Sciatic nerve (tissue), 2 donors: Measurements from ENCODE around the gene ADAMTSL5. TPM values are rescaled to one million over a fixed set of nuclear protein-coding genes. Genes with fewer than 3 reads are reported as not detected.
"Not testable (repeated sequence)": the region's sequence is repeated elsewhere in the genome, so short reads cannot be mapped to it uniquely, and the experiment has no call there.

ENCODE experiments used
- ATAC-seq: fragments of 200-7000 bp; cut with Tn5 transposase; one replicate; pipeline ENCODE4 v1.9.1; 2020; ENCODE audit warnings: mild to moderate bottlenecking, moderate library complexity
- DNase-seq: peaks from one replicate; pipeline ENCODE4 v3.0.0-alpha.2; 2020; ENCODE audit warnings: low spot score
- intact Hi-C: fragments of 100-400 bp; cut with DNase I; formaldehyde crosslinking; loops from one replicate; pipeline ENCODE4 v1.14.2; 2022
- total RNA-seq: library from RNA; stranded (reverse); fragmentation: NEBNext Ultra II Directional; extraction: Animal tissue kit (Norgen Biotek cat#: 25700); gene quantifications from one replicate; pipeline ENCODE4 v1.2.1, GENCODE V29; 2021
- donor health status: DM: no; HTN: no; CAD: no.
- donor health status: DM: no; HTN: no; CAD: no.

ADAMTSL5 gene
- total RNA-seq, 1 donor from 2014 or later = 48.3 TPM

GRCh38 chr19:1503089-1503924, 9.5 kb downstream of the ADAMTSL5 start:
- no peak for DNase-seq
- intact Hi-C loops = no loop called here

GRCh38 chr19:1502433-1503088, 10.3 kb downstream of the ADAMTSL5 start:
- ATAC-seq = no peak

More at GRCh38 chr19:1503089-1503924, 9.5 kb downstream of the ADAMTSL5 start:
- ATAC-seq = peak; percentile 4

GRCh38 chr19:1501200-1501595, 11.6 kb downstream of the ADAMTSL5 start:
- intact Hi-C loops = no loop called here
- DNase-seq (no peak), ATAC-seq (no peak)

More at GRCh38 chr19:1502433-1503088, 10.3 kb downstream of the ADAMTSL5 start:
- no peak for DNase-seq
- intact Hi-C loops = no loop called here

GRCh38 chr19:1499231-1499630, 13.6 kb downstream of the ADAMTSL5 start:
- intact Hi-C loops, DNase-seq, ATAC-seq: not testable (repeated sequence)

GRCh38 chr19:1497578-1498235, 15.1 kb downstream of the ADAMTSL5 start:
- intact Hi-C loops = no loop called here
- DNase-seq (no peak), ATAC-seq (no peak)

- DNase-seq (peak; percentile 56), ATAC-seq (no peak)
- intact Hi-C loops = no loop called here
Observed at GRCh38 chr19:1496714-1497577, 15.9 kb downstream of the ADAMTSL5 start.

GRCh38 chr19:1495799-1496713, 16.8 kb downstream of the ADAMTSL5 start:
- DNase-seq = no peak
- intact Hi-C loops = no loop called here
- no peak for ATAC-seq

- ATAC-seq (no peak), DNase-seq (peak; percentile 54)
- intact Hi-C loops = no loop called here
Observed at GRCh38 chr19:1495051-1495798, 17.6 kb downstream of the ADAMTSL5 start.

- ATAC-seq = no peak
- intact Hi-C loops = no loop called here
- DNase-seq = peak; percentile 55
Observed at GRCh38 chr19:1494115-1494815, 18.6 kb downstream of the ADAMTSL5 start.

- ATAC-seq (no peak), DNase-seq (peak; percentile 62)
- intact Hi-C loops = no loop called here
Observed at GRCh38 chr19:1492474-1493006, 20.3 kb downstream of the ADAMTSL5 start.

- no peak for DNase-seq
- no peak for ATAC-seq
- intact Hi-C loops = no loop called here
Observed at GRCh38 chr19:1491849-1492170, 21.0 kb downstream of the ADAMTSL5 start.

GRCh38 chr19:1491114-1491848, 21.5 kb downstream of the ADAMTSL5 start, which contains the start of gene REEP6:
Gene REEP6, plus strand, starts transcription at chr19:1491181. Its CDS starts 89 bp downstream, at chr19:1491270.
- ATAC-seq = no peak
- peak; percentile 70 for DNase-seq

GRCh38 chr19:1490311-1491113, 22.3 kb downstream of the ADAMTSL5 start, which contains the start of gene PCSK4:
Gene PCSK4, minus strand, starts transcription at chr19:1490350. Its CDS starts 4 bp downstream, at chr19:1490346.
- ATAC-seq = peak; percentile 95
- peak; percentile 99 for DNase-seq
- intact Hi-C loops = no loop called here

More at GRCh38 chr19:1491114-1491848, 21.5 kb downstream of the ADAMTSL5 start, which contains the start of gene REEP6:
- intact Hi-C loops = no loop called here

GRCh38 chr19:1489463-1490310, 23.1 kb downstream of the ADAMTSL5 start:
- peak; percentile 65 for DNase-seq
- intact Hi-C loops = no loop called here
- ATAC-seq = no peak
